Measurements from ENCODE around the gene CRTAP. TPM values are rescaled to one million over a fixed set of nuclear protein-coding genes. Genes with fewer than 3 reads are reported as not detected.

The CRTAP gene
- total and polyA plus RNA-seq, 9 donors = 142 to 260 (median 185) TPM

DNA sequence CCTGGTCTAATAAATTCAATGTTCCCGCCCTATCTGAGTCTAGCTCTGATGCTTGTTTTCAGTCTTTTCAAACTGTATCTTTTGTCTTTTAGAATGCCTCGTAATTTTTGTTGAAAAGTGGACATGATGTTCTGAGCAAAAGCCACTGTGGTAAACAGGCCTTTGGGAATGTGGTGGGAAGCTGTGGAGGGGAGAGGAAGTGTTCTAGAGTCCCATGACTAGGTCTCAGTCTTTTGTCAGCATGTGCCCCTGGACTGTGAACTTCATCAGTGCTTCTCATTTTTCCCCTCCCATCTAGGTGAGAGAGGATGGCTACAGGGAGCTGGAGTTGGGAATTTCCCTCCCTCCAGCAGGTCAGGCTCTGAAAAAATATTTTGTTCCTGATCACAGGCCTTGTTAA, 71.0 kb downstream of the CRTAP start:
- Histone ChIP-seq H3K27ac (ENCODE audit: low read length) (no peak overlapping the region), H3K27me3 (ENCODE audit: control insufficient read depth, insufficient read depth, low read length) (no peaks in the 10 kb centered on the region), H3K4me1 (ENCODE audit: control insufficient read depth, insufficient read depth, low read length) (no peaks in the 10 kb centered on the region), H3K9me3 (replicated peaks; ENCODE audit: control insufficient read depth, low read depth, low read length) (no peaks in the 10 kb centered on the region), H3K4me3 (ENCODE audit: low read length) (no peak overlapping the region), H3K36me3 (ENCODE audit: control insufficient read depth, insufficient read depth, low read length) (no peaks in the 10 kb centered on the region)
- DNase-seq = no peak
- 70% methylated on average over 2 of the region's 2 CpGs for WGBS (ENCODE audit: insufficient coverage)

DNA sequence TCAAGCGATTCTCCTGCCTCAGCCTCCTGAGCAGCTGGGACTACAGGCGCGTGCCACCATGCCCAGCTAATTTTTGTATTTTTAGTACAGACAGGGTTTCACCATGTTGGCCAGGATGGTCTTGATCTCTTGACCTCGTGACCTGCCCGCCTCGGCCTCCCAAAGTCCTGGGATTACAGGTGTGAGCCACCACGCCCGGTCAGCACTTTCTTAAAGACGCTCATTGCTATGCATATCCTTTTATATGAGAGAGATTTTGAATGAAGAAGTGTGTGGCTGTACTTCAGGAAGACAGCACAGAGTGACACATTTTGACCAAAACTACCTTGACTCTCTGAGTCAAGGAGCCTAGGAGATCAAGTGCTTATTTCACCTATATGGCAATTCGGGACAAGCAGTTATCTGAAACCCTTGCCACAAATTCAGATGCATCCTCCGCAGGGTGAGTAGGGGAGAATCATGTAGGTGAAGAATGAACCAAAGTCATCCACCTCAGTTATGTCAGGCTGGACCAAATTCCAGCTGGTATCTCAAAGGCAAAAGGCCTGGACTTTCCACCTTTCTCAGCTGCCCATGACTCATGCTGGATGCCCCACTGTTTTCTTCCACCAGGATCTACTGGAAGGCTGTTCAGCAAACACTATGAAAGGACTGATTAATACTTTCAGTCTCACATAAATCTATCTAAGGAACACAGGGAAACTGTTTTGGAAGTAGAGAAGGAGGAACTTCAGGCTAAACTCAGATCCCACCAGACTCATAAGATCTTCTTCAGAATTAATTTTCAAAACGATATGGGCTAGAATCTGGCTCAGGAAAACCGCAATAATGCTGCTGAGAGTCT, 72.9 kb downstream of the CRTAP start:
- no peak overlapping the region for H3K4me3 ChIP-seq (ENCODE audit: low read length)
- no peak overlapping the region for H3K27ac ChIP-seq (ENCODE audit: low read length)
- H3K27me3 ChIP-seq (ENCODE audit: control insufficient read depth, insufficient read depth, low read length) = no peaks in the 10 kb centered on the region
- H3K36me3 ChIP-seq (ENCODE audit: control insufficient read depth, insufficient read depth, low read length) = no peaks in the 10 kb centered on the region
- no peak for DNase-seq
- H3K4me1 ChIP-seq (ENCODE audit: control insufficient read depth, insufficient read depth, low read length) = no peaks in the 10 kb centered on the region
- 78% methylated on average over 7 of the region's 13 CpGs for WGBS (ENCODE audit: insufficient coverage)
- no peaks in the 10 kb centered on the region for H3K9me3 ChIP-seq (replicated peaks; ENCODE audit: control insufficient read depth, low read depth, low read length)

DNA sequence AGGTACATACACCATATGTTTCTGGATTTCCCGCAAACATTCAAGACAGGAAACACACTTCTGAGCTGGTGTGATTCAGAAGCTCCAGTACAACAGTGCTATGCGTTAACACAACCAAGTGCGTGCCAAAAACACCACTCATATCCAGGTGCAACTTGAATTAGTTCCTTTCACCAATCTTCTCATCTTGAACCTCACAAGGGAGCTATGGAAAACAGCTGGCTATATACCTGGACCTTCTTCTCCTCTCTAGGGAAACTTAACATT, 73.5 kb downstream of the CRTAP start:
- no peaks in the 10 kb centered on the region for H3K9me3 ChIP-seq (replicated peaks; ENCODE audit: control insufficient read depth, low read depth, low read length)
- H3K4me3 ChIP-seq (ENCODE audit: low read length) = no peak overlapping the region
- WGBS (ENCODE audit: insufficient coverage) = 43% methylated on average over 1 of the region's 3 CpGs
- H3K27me3 ChIP-seq (ENCODE audit: control insufficient read depth, insufficient read depth, low read length) = no peaks in the 10 kb centered on the region
- H3K4me1 ChIP-seq (ENCODE audit: control insufficient read depth, insufficient read depth, low read length) = no peaks in the 10 kb centered on the region
- no peaks in the 10 kb centered on the region for H3K36me3 ChIP-seq (ENCODE audit: control insufficient read depth, insufficient read depth, low read length)
- H3K27ac ChIP-seq (ENCODE audit: low read length) = no peak overlapping the region
- no peak for DNase-seq

DNA sequence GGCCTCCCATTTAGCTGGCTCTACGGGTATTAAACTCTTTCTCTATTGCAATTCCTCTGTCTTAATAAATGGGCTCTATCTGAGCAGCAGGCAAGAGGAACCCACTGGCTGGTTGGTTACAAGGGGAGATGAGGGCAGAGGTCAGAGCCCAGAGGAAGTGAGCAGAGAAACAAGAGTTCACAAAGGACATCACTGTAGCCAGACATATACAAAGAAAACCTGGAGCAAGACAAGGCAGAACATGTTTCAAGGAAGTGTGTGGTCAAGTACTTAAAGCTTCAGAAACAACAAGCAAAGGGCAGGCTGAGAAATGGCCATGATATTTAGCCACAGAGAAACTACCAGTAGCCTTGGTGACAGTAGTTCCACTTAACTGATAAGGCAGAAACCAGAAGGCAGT, 80.5 kb downstream of the CRTAP start:
- H3K4me3 ChIP-seq (ENCODE audit: low read length) = no peak overlapping the region
- no peak overlapping the region for H3K27ac ChIP-seq (ENCODE audit: low read length)
- no CpG with 5 or more reads among the region's 1 CpG for WGBS (ENCODE audit: insufficient coverage)
- H3K27me3 ChIP-seq (ENCODE audit: control insufficient read depth, insufficient read depth, low read length) = no peaks in the 10 kb centered on the region
- H3K4me1 ChIP-seq (ENCODE audit: control insufficient read depth, insufficient read depth, low read length) = no peaks in the 10 kb centered on the region
- no peaks in the 10 kb centered on the region for H3K9me3 ChIP-seq (replicated peaks; ENCODE audit: control insufficient read depth, low read depth, low read length)
- no peaks in the 10 kb centered on the region for H3K36me3 ChIP-seq (ENCODE audit: control insufficient read depth, insufficient read depth, low read length)
- DNase-seq = no peak

DNA sequence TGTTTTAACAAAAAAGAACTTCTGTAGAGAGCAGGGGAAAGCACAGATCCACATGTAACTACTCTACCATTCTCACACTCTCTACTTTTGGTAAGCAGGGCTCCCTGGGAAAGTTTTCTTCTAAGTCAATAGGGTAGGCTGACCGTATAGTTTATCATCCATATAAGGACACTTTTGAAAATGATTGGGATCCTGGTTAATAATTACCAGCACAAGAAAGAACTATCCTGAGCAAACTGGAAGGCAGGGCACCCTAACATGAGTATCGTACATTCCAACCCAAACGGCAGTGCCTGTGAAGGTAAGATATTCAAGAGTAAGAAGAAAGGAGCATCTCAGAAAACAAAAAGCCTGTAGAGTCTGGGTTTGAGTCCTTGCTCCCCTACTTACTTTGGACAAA, 82.7 kb downstream of the CRTAP start:
- no CpG with 5 or more reads among the region's 3 CpGs for WGBS (ENCODE audit: insufficient coverage)
- DNase-seq = no peak

More for the DNA sequence above, 82.7 kb downstream of the CRTAP start:
- Histone ChIP-seq H3K27ac (ENCODE audit: low read length) (no peak overlapping the region), H3K27me3 (ENCODE audit: control insufficient read depth, insufficient read depth, low read length) (no peaks in the 10 kb centered on the region), H3K4me1 (ENCODE audit: control insufficient read depth, insufficient read depth, low read length) (no peaks in the 10 kb centered on the region), H3K9me3 (replicated peaks; ENCODE audit: control insufficient read depth, low read depth, low read length) (no peaks in the 10 kb centered on the region), H3K4me3 (ENCODE audit: low read length) (no peak overlapping the region), H3K36me3 (ENCODE audit: control insufficient read depth, insufficient read depth, low read length) (no peaks in the 10 kb centered on the region)

Other genes starting within 250 kb of the CRTAP start
- gene CCR4, start 162.4 kb upstream of the CRTAP start, total RNA-seq = 0.04 TPM
- gene CCR4, start 162.4 kb upstream of the CRTAP start, polyA plus RNA-seq (ENCODE audit: insufficient read depth in 1 of 8, insufficient read length in 8 of 8, low replicate concordance in 1 of 8) = under 1 TPM in 6 of 8 donors, not detected in 2; 0.09 to 0.21 (median 0.13) TPM
- 25.6 TPM for gene GLB1, start 16.9 kb upstream of the CRTAP start, total RNA-seq
- 10 to 100 TPM; 27.0 to 47.5 (median 35.1) TPM for gene GLB1, start 16.9 kb upstream of the CRTAP start, polyA plus RNA-seq (ENCODE audit: insufficient read depth in 1 of 8, insufficient read length in 8 of 8, low replicate concordance in 1 of 8)
- 1.6 TPM for gene TMPPE, start 16.9 kb upstream of the CRTAP start, total RNA-seq
- gene TMPPE, start 16.9 kb upstream of the CRTAP start, polyA plus RNA-seq (ENCODE audit: insufficient read depth in 1 of 8, insufficient read length in 8 of 8, low replicate concordance in 1 of 8) = 1 to 10 TPM in 1 of 8 donors, under 1 TPM in 7; 0.36 to 1.1 (median 0.74) TPM
- 1.6 TPM for gene SUSD5, start 104.8 kb downstream of the CRTAP start, total RNA-seq
- 1 to 10 TPM in 7 of 8 donors, under 1 TPM in 1; 0.94 to 2.5 (median 1.8) TPM for gene SUSD5, start 104.8 kb downstream of the CRTAP start, polyA plus RNA-seq (ENCODE audit: insufficient read depth in 1 of 8, insufficient read length in 8 of 8, low replicate concordance in 1 of 8)
- 8.9 TPM for gene FBXL2, start 163.4 kb downstream of the CRTAP start, total RNA-seq
- gene FBXL2, start 163.4 kb downstream of the CRTAP start, polyA plus RNA-seq (ENCODE audit: insufficient read depth in 1 of 8, insufficient read length in 8 of 8, low replicate concordance in 1 of 8) = 10 to 100 TPM in 1 of 8 donors, 1 to 10 TPM in 7; 6.2 to 10.7 (median 7.6) TPM

Data from muscle of leg (tissue), 11 donors.